WTC11 (cell line): ENCODE measurements around the gene UQCRHL. TPM values are rescaled to one million over a fixed set of nuclear protein-coding genes. Genes with fewer than 3 reads are reported as not detected.

ENCODE experiments used
- ATAC-seq: fragments of 200-7000 bp; cut with Tn5 transposase; 2 replicates; pipeline ENCODE4 v1.10.0; 2021; ENCODE audit warnings: mild to moderate bottlenecking, moderate library complexity
- CTCF ChIA-PET: fragments of 300-600 bp; sonication (Branson Sonifier 250); formaldehyde crosslinking; loops from one replicate; lab custom pipeline; 2021; ENCODE audit warnings: antibody characterized with exemption; lab: Charles Lee
- POLR2A ChIA-PET: fragments of 350-600 bp; sonication (Branson Sonifier 250); formaldehyde crosslinking; loops from one replicate; lab custom pipeline; 2021; ENCODE audit warnings: antibody characterized with exemption; lab: Charles Lee
- DNase-seq: peaks from one replicate; pipeline ENCODE4 v3.0.0; 2021; ENCODE audit warnings: low spot score
- H3K27ac Mint-ChIP-seq: 2 replicates; pipeline ENCODE4 v1.8.0; 2021; ENCODE audit warnings: mixed read lengths
- H3K27me3 Mint-ChIP-seq: 2 replicates; pipeline ENCODE4 v1.8.0; 2021; ENCODE audit warnings: low read depth, mild to moderate bottlenecking, moderate library complexity, mixed read lengths
- H3K36me3 Mint-ChIP-seq: 2 replicates; pipeline ENCODE4 v1.8.0; 2021; ENCODE audit warnings: mixed read lengths
- H3K4me1 Mint-ChIP-seq: 2 replicates; pipeline ENCODE4 v1.8.0; 2022; ENCODE audit warnings: mixed read lengths
- H3K4me3 Mint-ChIP-seq: 2 replicates; pipeline ENCODE4 v1.8.0; 2021; ENCODE audit warnings: mild to moderate bottlenecking, moderate library complexity, mixed read lengths
- H3K9me3 Mint-ChIP-seq: 2 replicates; pipeline ENCODE4 v1.8.0; 2021; ENCODE audit warnings: mixed read lengths
- CBFB ChIP-seq: sonication (generic); formaldehyde crosslinking; IDR thresholded peaks from 2 replicates; pipeline ENCODE4 v1.8.1; 2022; ENCODE audit warnings: mild to moderate bottlenecking, low read depth, missing genetic modification reagents
- IRF2 ChIP-seq: sonication (generic); formaldehyde crosslinking; IDR thresholded peaks from 2 replicates; pipeline ENCODE4 v1.8.0; 2022; ENCODE audit warnings: low read depth, missing genetic modification reagents, borderline replicate concordance
- KAT7 ChIP-seq: sonication (generic); formaldehyde crosslinking; IDR thresholded peaks from 2 replicates; pipeline ENCODE4 v1.8.1; 2023; ENCODE audit warnings: missing genetic modification reagents, mild to moderate bottlenecking, borderline replicate concordance
- MYBL2 ChIP-seq: sonication (generic); formaldehyde crosslinking; IDR thresholded peaks from 2 replicates; pipeline ENCODE4 v1.8.1; 2023; ENCODE audit warnings: mild to moderate bottlenecking, moderate library complexity, missing genetic modification reagents
- NFE2L1 ChIP-seq: sonication (generic); formaldehyde crosslinking; IDR thresholded peaks from 2 replicates; pipeline ENCODE4 v1.8.1; 2023; ENCODE audit warnings: missing genetic modification reagents
- NR1H2 ChIP-seq: sonication (generic); formaldehyde crosslinking; IDR thresholded peaks from 2 replicates; pipeline ENCODE4 v1.9.0; 2021; ENCODE audit warnings: mild to moderate bottlenecking, moderate library complexity, missing genetic modification reagents
- SMAD3 ChIP-seq: sonication (generic); formaldehyde crosslinking; IDR thresholded peaks from 2 replicates; pipeline ENCODE4 v1.8.0; 2022; ENCODE audit warnings: missing genetic modification reagents, mild to moderate bottlenecking, borderline replicate concordance
- TEAD1 ChIP-seq: sonication (generic); formaldehyde crosslinking; IDR thresholded peaks from 2 replicates; pipeline ENCODE4 v1.8.0; 2022; ENCODE audit warnings: mild to moderate bottlenecking, missing genetic modification reagents
- TP53 ChIP-seq: sonication (generic); formaldehyde crosslinking; IDR thresholded peaks from 2 replicates; pipeline ENCODE4 v1.8.1; 2023; ENCODE audit warnings: mild to moderate bottlenecking, missing genetic modification reagents
- ZBTB21 ChIP-seq: sonication (generic); formaldehyde crosslinking; IDR thresholded peaks from 2 replicates; pipeline ENCODE4 v1.8.1; 2023; ENCODE audit warnings: mild to moderate bottlenecking, missing genetic modification reagents, borderline replicate concordance
- ZNF138 ChIP-seq: sonication (generic); formaldehyde crosslinking; conservative IDR thresholded peaks from 2 replicates; pipeline ENCODE4 v1.8.1; 2022; ENCODE audit warnings: mild to moderate bottlenecking, moderate library complexity, missing genetic modification reagents
- total RNA-seq: library from RNA; stranded (reverse); gene quantifications from 3 replicates; pipeline ENCODE4 v1.2.3, GENCODE V29; 2021
- TF ChIP-seq, protein P1 (sequence below): sonication (generic); formaldehyde crosslinking; IDR thresholded peaks from 2 replicates; pipeline ENCODE4 v1.8.1; 2023; ENCODE audit warnings: mild to moderate bottlenecking, missing genetic modification reagents, moderate library complexity
- TF ChIP-seq, protein P2 (sequence below): sonication (generic); formaldehyde crosslinking; IDR thresholded peaks from 2 replicates; pipeline ENCODE4 v1.8.1; 2023; ENCODE audit warnings: mild to moderate bottlenecking, missing genetic modification reagents, moderate library complexity
- TF ChIP-seq, protein P3 (sequence below): fragments of 250-450 bp; sonication (Bioruptor Pico); conservative IDR thresholded peaks from 2 replicates; pipeline ENCODE4 v1.9.0; 2021; ENCODE audit warnings: mild to moderate bottlenecking
- TF ChIP-seq, protein P4 (sequence below): sonication (generic); formaldehyde crosslinking; IDR thresholded peaks from 2 replicates; pipeline ENCODE4 v1.8.1; 2022; ENCODE audit warnings: low read depth, missing genetic modification reagents, borderline replicate concordance
- TF ChIP-seq, protein P5 (sequence below): sonication (generic); formaldehyde crosslinking; IDR thresholded peaks from 2 replicates; pipeline ENCODE4 v1.8.0; 2022; ENCODE audit warnings: mild to moderate bottlenecking, missing genetic modification reagents
- TF ChIP-seq, protein P6 (sequence below): sonication (generic); formaldehyde crosslinking; IDR thresholded peaks from 2 replicates; pipeline ENCODE4 v1.8.0; 2022; ENCODE audit warnings: missing genetic modification reagents
- TF ChIP-seq, protein P7 (sequence below): fragments of 250-450 bp; sonication (Bioruptor Pico); IDR thresholded peaks from 2 replicates; pipeline ENCODE4 v1.9.0; 2021; ENCODE audit warnings: mild to moderate bottlenecking, borderline replicate concordance
- TF ChIP-seq, protein P8 (sequence below): sonication (generic); formaldehyde crosslinking; IDR thresholded peaks from 2 replicates; pipeline ENCODE4 v1.8.0; 2023; ENCODE audit warnings: missing genetic modification reagents

UQCRHL gene
- total RNA-seq, 1 experiment from 2014 or later = 3.8 TPM

DNA sequence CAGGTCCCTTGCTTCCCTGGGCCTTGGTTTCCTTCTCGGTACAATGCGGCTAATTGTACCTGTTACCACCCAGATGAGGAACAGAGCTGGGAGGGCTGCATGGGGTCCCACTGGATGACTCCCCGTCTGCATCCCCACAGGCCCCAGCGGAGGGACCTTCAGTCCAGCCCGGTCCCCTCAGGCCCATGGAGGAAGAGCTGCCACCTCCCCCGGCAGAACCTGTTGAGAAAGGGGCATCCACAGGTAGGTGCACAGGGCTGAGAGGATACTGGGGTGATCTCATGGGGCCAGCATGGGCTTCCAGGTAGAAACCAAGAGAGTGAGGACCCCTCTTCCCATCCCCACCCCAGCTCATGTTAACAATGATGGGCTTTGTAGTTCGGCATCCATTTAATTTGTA lies 39.1 kb downstream of the UQCRHL start (continued):
- TF ChIP-seq, protein P1, sequence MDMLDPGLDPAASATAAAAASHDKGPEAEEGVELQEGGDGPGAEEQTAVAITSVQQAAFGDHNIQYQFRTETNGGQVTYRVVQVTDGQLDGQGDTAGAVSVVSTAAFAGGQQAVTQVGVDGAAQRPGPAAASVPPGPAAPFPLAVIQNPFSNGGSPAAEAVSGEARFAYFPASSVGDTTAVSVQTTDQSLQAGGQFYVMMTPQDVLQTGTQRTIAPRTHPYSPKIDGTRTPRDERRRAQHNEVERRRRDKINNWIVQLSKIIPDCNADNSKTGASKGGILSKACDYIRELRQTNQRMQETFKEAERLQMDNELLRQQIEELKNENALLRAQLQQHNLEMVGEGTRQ = no peak

DNA sequence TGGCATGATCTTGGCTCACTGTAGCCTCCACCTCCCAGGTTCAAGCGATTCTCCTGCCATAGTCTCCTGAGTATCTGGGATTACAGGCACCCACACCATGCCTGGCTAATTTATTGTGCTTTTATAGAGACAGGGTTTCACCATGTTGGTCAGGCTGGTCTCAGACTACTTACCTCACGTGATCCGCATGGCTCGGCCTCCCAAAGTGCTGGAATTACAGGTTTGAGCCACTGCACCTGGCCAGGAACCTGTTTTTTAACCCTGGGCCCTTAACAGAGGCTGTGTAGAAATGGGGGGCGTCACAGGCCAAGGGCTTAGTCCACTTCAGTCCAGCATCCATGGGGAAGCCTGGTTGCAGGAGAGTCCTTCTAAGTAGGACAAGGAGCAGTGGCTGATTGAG lies 39.5 kb downstream of the UQCRHL start:
- ChIA-PET CTCF (interaction anchor here (1.0 kb wide), 1 partner anchor 24 kb away, joined by 4 read pairs; no protein-coding TSS in a partner anchor), POLR2A (interaction anchor here (0.8 kb wide), 1 partner anchor 11 kb away, joined by 3 read pairs; no protein-coding TSS in a partner anchor)
- peaks cover 52% of the 10 kb centered on the region for H3K36me3 Mint-ChIP-seq
- no peak for DNase-seq
- H3K27ac Mint-ChIP-seq = no peak overlapping the region
- no peaks in the 10 kb centered on the region for H3K9me3 Mint-ChIP-seq
- H3K4me3 Mint-ChIP-seq = no peak overlapping the region
- H3K4me1 Mint-ChIP-seq = peaks cover 8% of the 10 kb centered on the region
- TF ChIP-seq ZNF138 (CRISPR knock-in tag) (no peak), KAT7 (CRISPR knock-in tag) (no peak), TP53 (CRISPR knock-in tag) (no peak), ZBTB21 (CRISPR knock-in tag) (no peak), NFE2L1 (CRISPR knock-in tag) (no peak), CBFB (CRISPR knock-in tag) (no peak), NR1H2 (no peak), SMAD3 (CRISPR knock-in tag) (no peak), TEAD1 (CRISPR knock-in tag) (no peak), MYBL2 (no peak), IRF2 (no peak)
- TF ChIP-seq, protein P2, sequence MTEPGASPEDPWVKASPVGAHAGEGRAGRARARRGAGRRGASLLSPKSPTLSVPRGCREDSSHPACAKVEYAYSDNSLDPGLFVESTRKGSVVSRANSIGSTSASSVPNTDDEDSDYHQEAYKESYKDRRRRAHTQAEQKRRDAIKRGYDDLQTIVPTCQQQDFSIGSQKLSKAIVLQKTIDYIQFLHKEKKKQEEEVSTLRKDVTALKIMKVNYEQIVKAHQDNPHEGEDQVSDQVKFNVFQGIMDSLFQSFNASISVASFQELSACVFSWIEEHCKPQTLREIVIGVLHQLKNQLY = no peak
- TF ChIP-seq, protein P3, sequence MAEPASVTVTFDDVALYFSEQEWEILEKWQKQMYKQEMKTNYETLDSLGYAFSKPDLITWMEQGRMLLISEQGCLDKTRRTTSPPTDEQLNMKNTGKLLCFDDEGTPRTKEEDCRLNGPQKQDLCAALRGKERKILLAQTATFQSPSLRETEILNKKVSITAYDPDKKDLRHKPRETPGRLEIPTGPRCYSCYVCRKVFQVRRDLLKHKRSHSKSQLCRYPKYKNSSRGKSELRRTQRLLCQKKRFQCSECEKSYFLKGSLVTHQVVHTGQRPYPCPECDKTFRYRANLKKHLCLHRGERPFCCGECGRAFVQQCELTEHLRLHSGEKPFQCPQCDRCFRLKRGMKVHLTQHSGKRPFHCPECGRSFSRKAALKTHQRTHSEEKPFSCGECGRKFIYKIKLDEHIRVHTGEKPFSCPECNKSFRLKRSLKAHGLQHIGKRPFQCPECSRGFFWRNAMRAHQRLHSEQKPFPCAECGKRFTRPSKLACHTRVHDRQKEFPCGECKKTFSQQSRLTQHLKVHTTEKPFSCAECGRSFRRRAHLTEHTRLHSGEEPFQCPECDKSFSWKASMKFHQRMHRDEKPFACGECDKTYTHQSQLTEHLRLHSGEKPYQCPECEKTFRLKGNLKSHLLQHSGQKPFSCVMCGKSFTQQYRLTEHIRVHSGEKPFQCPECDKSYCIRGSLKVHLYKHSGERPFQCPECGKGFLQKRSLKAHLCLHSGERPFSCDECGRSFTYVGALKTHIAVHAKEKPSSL (CRISPR knock-in tag) = no peak
- TF ChIP-seq, protein P4, sequence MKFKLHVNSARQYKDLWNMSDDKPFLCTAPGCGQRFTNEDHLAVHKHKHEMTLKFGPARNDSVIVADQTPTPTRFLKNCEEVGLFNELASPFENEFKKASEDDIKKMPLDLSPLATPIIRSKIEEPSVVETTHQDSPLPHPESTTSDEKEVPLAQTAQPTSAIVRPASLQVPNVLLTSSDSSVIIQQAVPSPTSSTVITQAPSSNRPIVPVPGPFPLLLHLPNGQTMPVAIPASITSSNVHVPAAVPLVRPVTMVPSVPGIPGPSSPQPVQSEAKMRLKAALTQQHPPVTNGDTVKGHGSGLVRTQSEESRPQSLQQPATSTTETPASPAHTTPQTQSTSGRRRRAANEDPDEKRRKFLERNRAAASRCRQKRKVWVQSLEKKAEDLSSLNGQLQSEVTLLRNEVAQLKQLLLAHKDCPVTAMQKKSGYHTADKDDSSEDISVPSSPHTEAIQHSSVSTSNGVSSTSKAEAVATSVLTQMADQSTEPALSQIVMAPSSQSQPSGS (CRISPR knock-in tag) = no peak
- TF ChIP-seq, protein P5, sequence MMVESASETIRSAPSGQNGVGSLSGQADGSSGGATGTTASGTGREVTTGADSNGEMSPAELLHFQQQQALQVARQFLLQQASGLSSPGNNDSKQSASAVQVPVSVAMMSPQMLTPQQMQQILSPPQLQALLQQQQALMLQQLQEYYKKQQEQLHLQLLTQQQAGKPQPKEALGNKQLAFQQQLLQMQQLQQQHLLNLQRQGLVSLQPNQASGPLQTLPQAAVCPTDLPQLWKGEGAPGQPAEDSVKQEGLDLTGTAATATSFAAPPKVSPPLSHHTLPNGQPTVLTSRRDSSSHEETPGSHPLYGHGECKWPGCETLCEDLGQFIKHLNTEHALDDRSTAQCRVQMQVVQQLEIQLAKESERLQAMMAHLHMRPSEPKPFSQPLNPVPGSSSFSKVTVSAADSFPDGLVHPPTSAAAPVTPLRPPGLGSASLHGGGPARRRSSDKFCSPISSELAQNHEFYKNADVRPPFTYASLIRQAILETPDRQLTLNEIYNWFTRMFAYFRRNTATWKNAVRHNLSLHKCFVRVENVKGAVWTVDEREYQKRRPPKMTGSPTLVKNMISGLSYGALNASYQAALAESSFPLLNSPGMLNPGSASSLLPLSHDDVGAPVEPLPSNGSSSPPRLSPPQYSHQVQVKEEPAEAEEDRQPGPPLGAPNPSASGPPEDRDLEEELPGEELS (CRISPR knock-in tag) = no peak
- TF ChIP-seq, protein P6, sequence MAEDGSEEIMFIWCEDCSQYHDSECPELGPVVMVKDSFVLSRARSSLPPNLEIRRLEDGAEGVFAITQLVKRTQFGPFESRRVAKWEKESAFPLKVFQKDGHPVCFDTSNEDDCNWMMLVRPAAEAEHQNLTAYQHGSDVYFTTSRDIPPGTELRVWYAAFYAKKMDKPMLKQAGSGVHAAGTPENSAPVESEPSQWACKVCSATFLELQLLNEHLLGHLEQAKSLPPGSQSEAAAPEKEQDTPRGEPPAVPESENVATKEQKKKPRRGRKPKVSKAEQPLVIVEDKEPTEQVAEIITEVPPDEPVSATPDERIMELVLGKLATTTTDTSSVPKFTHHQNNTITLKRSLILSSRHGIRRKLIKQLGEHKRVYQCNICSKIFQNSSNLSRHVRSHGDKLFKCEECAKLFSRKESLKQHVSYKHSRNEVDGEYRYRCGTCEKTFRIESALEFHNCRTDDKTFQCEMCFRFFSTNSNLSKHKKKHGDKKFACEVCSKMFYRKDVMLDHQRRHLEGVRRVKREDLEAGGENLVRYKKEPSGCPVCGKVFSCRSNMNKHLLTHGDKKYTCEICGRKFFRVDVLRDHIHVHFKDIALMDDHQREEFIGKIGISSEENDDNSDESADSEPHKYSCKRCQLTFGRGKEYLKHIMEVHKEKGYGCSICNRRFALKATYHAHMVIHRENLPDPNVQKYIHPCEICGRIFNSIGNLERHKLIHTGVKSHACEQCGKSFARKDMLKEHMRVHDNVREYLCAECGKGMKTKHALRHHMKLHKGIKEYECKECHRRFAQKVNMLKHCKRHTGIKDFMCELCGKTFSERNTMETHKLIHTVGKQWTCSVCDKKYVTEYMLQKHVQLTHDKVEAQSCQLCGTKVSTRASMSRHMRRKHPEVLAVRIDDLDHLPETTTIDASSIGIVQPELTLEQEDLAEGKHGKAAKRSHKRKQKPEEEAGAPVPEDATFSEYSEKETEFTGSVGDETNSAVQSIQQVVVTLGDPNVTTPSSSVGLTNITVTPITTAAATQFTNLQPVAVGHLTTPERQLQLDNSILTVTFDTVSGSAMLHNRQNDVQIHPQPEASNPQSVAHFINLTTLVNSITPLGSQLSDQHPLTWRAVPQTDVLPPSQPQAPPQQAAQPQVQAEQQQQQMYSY = no peak
- TF ChIP-seq, protein P7, sequence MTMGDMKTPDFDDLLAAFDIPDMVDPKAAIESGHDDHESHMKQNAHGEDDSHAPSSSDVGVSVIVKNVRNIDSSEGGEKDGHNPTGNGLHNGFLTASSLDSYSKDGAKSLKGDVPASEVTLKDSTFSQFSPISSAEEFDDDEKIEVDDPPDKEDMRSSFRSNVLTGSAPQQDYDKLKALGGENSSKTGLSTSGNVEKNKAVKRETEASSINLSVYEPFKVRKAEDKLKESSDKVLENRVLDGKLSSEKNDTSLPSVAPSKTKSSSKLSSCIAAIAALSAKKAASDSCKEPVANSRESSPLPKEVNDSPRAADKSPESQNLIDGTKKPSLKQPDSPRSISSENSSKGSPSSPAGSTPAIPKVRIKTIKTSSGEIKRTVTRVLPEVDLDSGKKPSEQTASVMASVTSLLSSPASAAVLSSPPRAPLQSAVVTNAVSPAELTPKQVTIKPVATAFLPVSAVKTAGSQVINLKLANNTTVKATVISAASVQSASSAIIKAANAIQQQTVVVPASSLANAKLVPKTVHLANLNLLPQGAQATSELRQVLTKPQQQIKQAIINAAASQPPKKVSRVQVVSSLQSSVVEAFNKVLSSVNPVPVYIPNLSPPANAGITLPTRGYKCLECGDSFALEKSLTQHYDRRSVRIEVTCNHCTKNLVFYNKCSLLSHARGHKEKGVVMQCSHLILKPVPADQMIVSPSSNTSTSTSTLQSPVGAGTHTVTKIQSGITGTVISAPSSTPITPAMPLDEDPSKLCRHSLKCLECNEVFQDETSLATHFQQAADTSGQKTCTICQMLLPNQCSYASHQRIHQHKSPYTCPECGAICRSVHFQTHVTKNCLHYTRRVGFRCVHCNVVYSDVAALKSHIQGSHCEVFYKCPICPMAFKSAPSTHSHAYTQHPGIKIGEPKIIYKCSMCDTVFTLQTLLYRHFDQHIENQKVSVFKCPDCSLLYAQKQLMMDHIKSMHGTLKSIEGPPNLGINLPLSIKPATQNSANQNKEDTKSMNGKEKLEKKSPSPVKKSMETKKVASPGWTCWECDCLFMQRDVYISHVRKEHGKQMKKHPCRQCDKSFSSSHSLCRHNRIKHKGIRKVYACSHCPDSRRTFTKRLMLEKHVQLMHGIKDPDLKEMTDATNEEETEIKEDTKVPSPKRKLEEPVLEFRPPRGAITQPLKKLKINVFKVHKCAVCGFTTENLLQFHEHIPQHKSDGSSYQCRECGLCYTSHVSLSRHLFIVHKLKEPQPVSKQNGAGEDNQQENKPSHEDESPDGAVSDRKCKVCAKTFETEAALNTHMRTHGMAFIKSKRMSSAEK (CRISPR knock-in tag) = no peak
- TF ChIP-seq, protein P8, sequence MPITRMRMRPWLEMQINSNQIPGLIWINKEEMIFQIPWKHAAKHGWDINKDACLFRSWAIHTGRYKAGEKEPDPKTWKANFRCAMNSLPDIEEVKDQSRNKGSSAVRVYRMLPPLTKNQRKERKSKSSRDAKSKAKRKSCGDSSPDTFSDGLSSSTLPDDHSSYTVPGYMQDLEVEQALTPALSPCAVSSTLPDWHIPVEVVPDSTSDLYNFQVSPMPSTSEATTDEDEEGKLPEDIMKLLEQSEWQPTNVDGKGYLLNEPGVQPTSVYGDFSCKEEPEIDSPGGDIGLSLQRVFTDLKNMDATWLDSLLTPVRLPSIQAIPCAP (CRISPR knock-in tag) = no peak
- no peak for ATAC-seq
- no peaks in the 10 kb centered on the region for H3K27me3 Mint-ChIP-seq
